Measurements from ENCODE around the gene ZEB2. TPM values are rescaled to one million over a fixed set of nuclear protein-coding genes. Genes with fewer than 3 reads are reported as not detected.

ZEB2 gene
- total and polyA plus RNA-seq, 2 of the 8 experiments (the other 6 are each of a cell fraction or from before 2014, with no cell fraction given) = 0.38 TPM; not detected in 1

DNA sequence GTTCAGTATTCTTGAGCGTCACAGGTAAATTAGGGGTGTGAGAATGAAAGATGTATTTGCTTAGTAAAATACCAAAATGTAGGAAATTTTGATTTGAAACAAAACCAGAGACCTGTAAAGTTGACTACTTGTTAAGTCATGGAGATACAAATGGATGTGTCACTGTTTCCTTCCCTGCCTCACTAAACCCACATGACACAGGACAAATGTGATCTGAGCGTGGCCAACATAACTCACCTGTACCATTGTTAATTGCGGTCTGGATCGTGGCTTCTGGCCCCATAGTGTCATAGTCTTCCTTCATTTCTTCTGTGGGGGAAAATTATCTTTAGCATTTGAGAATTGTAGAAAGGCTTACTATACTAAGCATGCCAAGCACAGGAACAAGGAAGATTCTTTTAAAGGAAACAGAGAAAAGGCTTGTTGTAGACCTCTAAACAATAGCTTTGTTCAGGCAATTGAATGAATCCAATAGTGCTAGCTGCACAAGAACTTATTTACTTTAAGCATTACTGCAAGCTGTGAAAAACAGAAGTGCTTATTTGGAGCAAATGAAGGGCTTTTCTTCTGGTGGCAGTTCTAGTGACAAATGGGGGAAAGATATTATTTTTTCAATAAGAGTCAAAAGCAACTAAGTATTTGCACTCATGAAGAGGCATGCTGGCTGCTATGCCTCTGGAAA is 95.2 kb downstream of the ZEB2 start:
- H2BK5ac ChIP-seq (ENCODE audit: low read depth, low read length) = no peak overlapping the region
- H4K5ac ChIP-seq (ENCODE audit: insufficient read length, low read depth, low read length) = no peak overlapping the region
- 98% methylated on average over 4 of the region's 4 CpGs; no CpG with 5 or more reads in 1 of the 2 experiments for WGBS, 2 experiments (ENCODE audit: extremely low coverage in 1 of 2, insufficient coverage in 1 of 2, insufficient read length in 1 of 2, insufficient replicate concordance in 2 of 2, low coverage in 1 of 2, low lambda C conversion rate in 2 of 2, missing lambda C conversion rate in 1 of 2)
- no peaks in the 10 kb centered on the region for H3K79me1 ChIP-seq (ENCODE audit: low read depth, low read length)
- no peak overlapping the region for H4K8ac ChIP-seq (ENCODE audit: extremely low read depth, insufficient read depth, low read length)
- no peak overlapping the region for H3K14ac ChIP-seq (ENCODE audit: insufficient read length)
- POLR2A ChIA-PET (ENCODE audit: partially characterized antibody) = no interaction called here
- H2BK15ac ChIP-seq (ENCODE audit: low read length) = no peak overlapping the region
- DNase-seq (ENCODE audit: low read depth in 1 of 2, low spot score in 2 of 2) (no peak), FAIRE-seq (no peak)
- TF ChIP-seq KDM5A (IDR thresholded peaks at IDR 0.05; ENCODE audit: low read length) = no peak
- no peak for TF ChIP-seq EGR1 (IDR thresholded peaks at IDR 0.05; ENCODE audit: borderline replicate concordance, low read depth, low read length)
- no peak for TF ChIP-seq JUND (IDR thresholded peaks at IDR 0.05; ENCODE audit: low read length)
- no peak for TF ChIP-seq SP4 (IDR thresholded peaks at IDR 0.05; ENCODE audit: low read length)
- TF ChIP-seq RFX5 (IDR thresholded peaks at IDR 0.05; ENCODE audit: borderline replicate concordance, low read depth, low read length) = no peak
- no peak for TF ChIP-seq SIX5 (IDR thresholded peaks at IDR 0.05; ENCODE audit: low read depth, low read length)
- TF ChIP-seq, protein P1, sequence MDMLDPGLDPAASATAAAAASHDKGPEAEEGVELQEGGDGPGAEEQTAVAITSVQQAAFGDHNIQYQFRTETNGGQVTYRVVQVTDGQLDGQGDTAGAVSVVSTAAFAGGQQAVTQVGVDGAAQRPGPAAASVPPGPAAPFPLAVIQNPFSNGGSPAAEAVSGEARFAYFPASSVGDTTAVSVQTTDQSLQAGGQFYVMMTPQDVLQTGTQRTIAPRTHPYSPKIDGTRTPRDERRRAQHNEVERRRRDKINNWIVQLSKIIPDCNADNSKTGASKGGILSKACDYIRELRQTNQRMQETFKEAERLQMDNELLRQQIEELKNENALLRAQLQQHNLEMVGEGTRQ (IDR thresholded peaks at IDR 0.05; ENCODE audit: low read length) = no peak
- TF ChIP-seq RAD21 (IDR thresholded peaks at IDR 0.05 in 1 of 2, conservative IDR thresholded peaks at IDR 0.05 in 1 of 2; ENCODE audit: low read depth in 2 of 2, low read length in 2 of 2) = no peak
- no peak overlapping the region for H2AFZ ChIP-seq (ENCODE audit: low read length)
- H3K4me1 ChIP-seq (replicated peaks in 1 of 4; ENCODE audit: control insufficient read depth in 3 of 4, insufficient read depth in 4 of 4, low read length in 3 of 4) = no peaks in the 10 kb centered on the region
- no peak overlapping the region for H3K18ac ChIP-seq (ENCODE audit: extremely low read depth, low read length)
- no peak overlapping the region for H2BK12ac ChIP-seq (ENCODE audit: low read depth, low read length)
- H2BK120ac ChIP-seq (replicated peaks; ENCODE audit: low read depth, low read length) = no peak overlapping the region
- H3K27me3 ChIP-seq (replicated peaks in 1 of 4; ENCODE audit: control insufficient read depth in 3 of 4, extremely low read depth in 1 of 4, insufficient read depth in 3 of 4, low read length in 3 of 4) = no peaks in the 10 kb centered on the region
- H3K23me2 ChIP-seq (ENCODE audit: low read depth, low read length) = no peaks in the 10 kb centered on the region
- CTCF ChIA-PET (ENCODE audit: partially characterized antibody) = interaction anchor here (0.9 kb wide), 1 partner anchor 50 kb away, joined by 3 read pairs; no protein-coding TSS in a partner anchor
- no peaks in the 10 kb centered on the region; a peak in 1 of 8 replicates for H3K36me3 ChIP-seq (ENCODE audit: control insufficient read depth in 2 of 4, insufficient read depth in 4 of 4, low read length in 3 of 4)
- H3K9me3 ChIP-seq (ENCODE audit: insufficient read depth in 2 of 2, low read depth in 1 of 2, low read length in 1 of 2) = no peaks in the 10 kb centered on the region
- H4K91ac ChIP-seq (replicated peaks; ENCODE audit: insufficient read length, low read length) = no peak overlapping the region
- no peak overlapping the region for H3K9ac ChIP-seq (replicated peaks in 1 of 4; ENCODE audit: extremely low read depth in 1 of 4, low read depth in 3 of 4, low read length in 3 of 4)
- H3K4ac ChIP-seq (replicated peaks; ENCODE audit: insufficient read length, low read depth, low read length) = no peak overlapping the region
- peak overlapping the region; percentile 22 for H3K56ac ChIP-seq (replicated peaks; ENCODE audit: insufficient read length, low read depth, low read length)
- no peak overlapping the region for H3K23ac ChIP-seq (ENCODE audit: insufficient read length)
- H2AK5ac ChIP-seq (ENCODE audit: low read depth, low read length) = no peak overlapping the region
- H3K79me2 ChIP-seq (ENCODE audit: control insufficient read depth in 1 of 2, insufficient read depth in 2 of 2, low read length in 2 of 2) = no peaks in the 10 kb centered on the region
- H3K27ac ChIP-seq (ENCODE audit: low read depth, low read length) = no peak overlapping the region
- H2BK20ac ChIP-seq (ENCODE audit: low read length) = no peak overlapping the region
- H3K4me3 ChIP-seq (ENCODE audit: extremely low read depth in 1 of 4, insufficient read depth in 2 of 4, low read depth in 3 of 4, low read length in 4 of 4) = no peak overlapping the region
- H3K4me2 ChIP-seq (ENCODE audit: insufficient read depth in 1 of 2, low read depth in 2 of 2, low read length in 2 of 2) = no peak overlapping the region
- no peaks in the 10 kb centered on the region for H4K20me1 ChIP-seq (replicated peaks in 1 of 2; ENCODE audit: control insufficient read depth in 1 of 2, insufficient read depth in 2 of 2, low read length in 2 of 2)
